NB4 (cell line): ENCODE measurements around the gene ATP5MG.

Experiments used
- DNase-seq: peaks from one replicate; pipeline ENCODE4 v3.0.0; 2010; ENCODE audit warnings: low read depth
- H3K4me3 ChIP-seq: one replicate; pipeline ENCODE4 v1.5.1; 2011; ENCODE audit warnings: mild to moderate bottlenecking, low read depth, low read length, moderate library complexity
- MAX ChIP-seq: IDR thresholded peaks from 2 replicates; pipeline ENCODE4 v1.6.1; 2011; ENCODE audit warnings: low read depth, low read length
- MYC ChIP-seq: IDR thresholded peaks from 2 replicates; pipeline ENCODE4 v1.6.1; 2011; ENCODE audit warnings: low read depth, low read length
- POLR2A ChIP-seq: IDR thresholded peaks from 2 replicates; pipeline ENCODE4 v1.6.1; 2011; ENCODE audit warnings: mild to moderate bottlenecking; ENCODE audit not compliant: insufficient read length; ENCODE audit errors: extremely low read depth
- TF ChIP-seq, protein P1 (sequence below): IDR thresholded peaks from one replicate; pipeline ENCODE4 v1.5.1; 2012; ENCODE audit warnings: low read depth, low read length

The ATP5MG gene

DNA sequence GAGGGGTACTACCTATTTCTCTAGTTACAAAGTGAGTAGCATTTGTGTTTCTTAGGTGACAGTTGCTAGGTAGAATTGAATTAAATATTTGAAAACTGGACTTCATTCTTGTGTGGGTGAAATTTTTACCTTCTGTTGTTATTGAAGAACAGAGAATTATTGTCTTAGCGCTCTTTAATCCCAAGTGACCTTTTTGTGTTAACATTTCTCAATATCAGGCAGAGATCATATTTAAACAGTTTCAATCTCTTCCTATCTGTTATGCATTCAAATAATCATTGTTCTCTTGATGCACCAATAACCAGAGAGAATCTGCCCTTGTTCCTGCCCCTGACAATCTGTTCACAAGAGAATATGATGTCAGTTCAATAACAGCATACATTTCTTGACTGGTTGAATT lies 49.0 kb downstream of the ATP5MG start:
- no peak overlapping the region for H3K4me3 ChIP-seq
- no peak for TF ChIP-seq MAX
- TF ChIP-seq MYC, result no peak
- TF ChIP-seq, protein P1, sequence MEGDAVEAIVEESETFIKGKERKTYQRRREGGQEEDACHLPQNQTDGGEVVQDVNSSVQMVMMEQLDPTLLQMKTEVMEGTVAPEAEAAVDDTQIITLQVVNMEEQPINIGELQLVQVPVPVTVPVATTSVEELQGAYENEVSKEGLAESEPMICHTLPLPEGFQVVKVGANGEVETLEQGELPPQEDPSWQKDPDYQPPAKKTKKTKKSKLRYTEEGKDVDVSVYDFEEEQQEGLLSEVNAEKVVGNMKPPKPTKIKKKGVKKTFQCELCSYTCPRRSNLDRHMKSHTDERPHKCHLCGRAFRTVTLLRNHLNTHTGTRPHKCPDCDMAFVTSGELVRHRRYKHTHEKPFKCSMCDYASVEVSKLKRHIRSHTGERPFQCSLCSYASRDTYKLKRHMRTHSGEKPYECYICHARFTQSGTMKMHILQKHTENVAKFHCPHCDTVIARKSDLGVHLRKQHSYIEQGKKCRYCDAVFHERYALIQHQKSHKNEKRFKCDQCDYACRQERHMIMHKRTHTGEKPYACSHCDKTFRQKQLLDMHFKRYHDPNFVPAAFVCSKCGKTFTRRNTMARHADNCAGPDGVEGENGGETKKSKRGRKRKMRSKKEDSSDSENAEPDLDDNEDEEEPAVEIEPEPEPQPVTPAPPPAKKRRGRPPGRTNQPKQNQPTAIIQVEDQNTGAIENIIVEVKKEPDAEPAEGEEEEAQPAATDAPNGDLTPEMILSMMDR, result no peak
- no peak for TF ChIP-seq POLR2A
- no peak for DNase-seq
